Measurements from ENCODE around the gene WDR86. TPM values are rescaled to one million over a fixed set of nuclear protein-coding genes. Genes with fewer than 3 reads are reported as not detected.
A peak's percentile ranks its signal among the peaks of the same experiment; 100 is the strongest.

The WDR86 gene
- total and polyA plus RNA-seq, 2 of the 4 experiments (the other 2 are of a cell fraction) = not detected

DNA sequence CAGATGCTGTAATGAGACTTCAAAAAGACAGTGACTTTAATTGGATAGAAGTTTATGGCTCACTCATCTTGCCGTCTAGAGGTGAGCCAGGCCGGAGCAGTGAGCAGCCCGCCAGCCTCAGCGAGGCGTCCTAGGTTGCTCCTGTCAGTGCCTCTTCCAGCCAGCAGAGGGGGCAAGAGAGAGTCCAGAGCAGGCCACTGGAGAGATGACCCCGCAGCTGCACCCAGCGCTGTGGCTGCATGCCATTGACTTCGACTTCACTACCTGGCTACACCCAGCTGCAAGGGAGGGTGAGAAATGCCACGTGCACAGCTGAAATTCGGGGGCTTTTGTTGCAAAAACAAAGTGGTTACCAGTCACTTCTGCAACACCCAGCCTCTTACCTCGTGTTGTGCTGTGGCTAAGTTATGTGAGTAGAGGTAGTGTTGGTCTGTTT lies 41.7 kb downstream of the WDR86 start:
- H4K20me1 ChIP-seq (ENCODE audit: insufficient read depth, low read length) = peaks cover 15% of the 10 kb centered on the region
- H3K9ac ChIP-seq (ENCODE audit: low read depth, low read length) = no peak overlapping the region
- peak overlapping the region; percentile 59; the same call in 1 of the 2 replicates for H2BK20ac ChIP-seq (ENCODE audit: low read depth, low read length)
- ATAC-seq (ENCODE audit: low read depth) (peak; percentile 81), DNase-seq (peak; percentile 69)
- no peak overlapping the region for H4K5ac ChIP-seq (ENCODE audit: low read depth, low read length)
- no peak overlapping the region for H3K27ac ChIP-seq (ENCODE audit: insufficient read depth, low read length)
- H2BK15ac ChIP-seq (ENCODE audit: low read depth, low read length) = 0 out of 3 replicates have a peak overlapping the region, but pooled peaks have one; percentile 39
- peak overlapping the region; percentile 95 for H2BK5ac ChIP-seq (ENCODE audit: low read depth, low read length, poor library complexity, severe bottlenecking)
- H3K27me3 ChIP-seq (ENCODE audit: control insufficient read depth, insufficient read depth, low read length) = no peaks in the 10 kb centered on the region
- H3K4ac ChIP-seq (ENCODE audit: low read depth, low read length) = no peak overlapping the region
- peaks cover 10% of the 10 kb centered on the region; the same call in 1 of the 2 replicates for H3K36me3 ChIP-seq (ENCODE audit: control insufficient read depth, insufficient read depth, low read length)
- intact Hi-C loops (cut with micrococcal nuclease) (loop anchor here (1.0 to 5.0 kb wide), 4 partner anchors 59 to 391 kb away; partner anchors contain the start of gene RHEB), in situ Hi-C loops (cut with MboI; ENCODE audit: low sequenced_read_pairs) (loop anchor here (5.0 to 25.0 kb wide), 2 partner anchors 79 to 394 kb away; no protein-coding TSS in a partner anchor), dilution Hi-C loops (cut with HindIII; ENCODE audit: low sequenced_read_pairs, unreplicated experiment) (no loop called here)
- peaks cover 15% of the 10 kb centered on the region for H3K4me1 ChIP-seq (ENCODE audit: control insufficient read depth, insufficient read depth, low read length)
- peak overlapping the region; percentile 53 for H2AFZ ChIP-seq (replicated peaks; ENCODE audit: low read length, poor library complexity)
- no peak overlapping the region; the same call in 1 of the 2 replicates for H3K23ac ChIP-seq (ENCODE audit: low read depth, low read length)
- H3K9me1 ChIP-seq (ENCODE audit: insufficient read depth, low read length) = peaks cover 7% of the 10 kb centered on the region
- 0% methylated on average over 4 of the region's 11 CpGs; no CpG with 5 or more reads in 1 of the 2 experiments for WGBS, 2 experiments (ENCODE audit: extremely low coverage in 2 of 2, insufficient read length in 1 of 2)
- 0 out of 2 replicates have a peak overlapping the region, but pooled peaks have one; percentile 17 for H3K56ac ChIP-seq (ENCODE audit: extremely low read depth, insufficient read depth, low read length)
- no peak overlapping the region for H3K4me3 ChIP-seq (ENCODE audit: insufficient read depth, low read depth, low read length)
- H2AK5ac ChIP-seq (ENCODE audit: low read depth, low read length) = no peak overlapping the region
- ChIA-PET CTCF (interaction anchor here (0.6 to 1.8 kb wide), 8 partner anchors 12 to 392 kb away, joined by 3 to 5 read pairs (median 4); partner anchors contain the start of gene CRYGN), POLR2A (ENCODE audit: unreplicated experiment) (no interaction called here)
- H3K4me2 ChIP-seq (ENCODE audit: low read depth, low read length) = no peak overlapping the region
- peaks cover 0 to 6% of the 10 kb centered on the region in 2 experiments; a peak in 1 of 4 replicates for H3K79me1 ChIP-seq (ENCODE audit: low read depth in 1 of 2, low read length in 2 of 2)
- H3K9me3 ChIP-seq (ENCODE audit: control insufficient read depth, insufficient read depth, low read length) = no peaks in the 10 kb centered on the region
- H4K8ac ChIP-seq (ENCODE audit: low read depth in 2 of 2, low read length in 2 of 2) = peak overlapping the region in 1 of 2 experiments; percentile 38; a peak in 1 of 4 replicates
- H2AK9ac ChIP-seq (replicated peaks; ENCODE audit: low read depth, low read length, poor library complexity) = peak overlapping the region; percentile 82
- no peak overlapping the region for H3K14ac ChIP-seq (replicated peaks; ENCODE audit: low read depth, low read length)
- H4K91ac ChIP-seq (ENCODE audit: insufficient read depth, low read depth, low read length) = no peak overlapping the region
- TF ChIP-seq RAD21 (IDR thresholded peaks at IDR 0.05; ENCODE audit: low read length) = peak; percentile 84
- TF ChIP-seq CHD1 (IDR thresholded peaks at IDR 0.05; ENCODE audit: low read depth, low read length) = no peak
- TF ChIP-seq, protein P1, sequence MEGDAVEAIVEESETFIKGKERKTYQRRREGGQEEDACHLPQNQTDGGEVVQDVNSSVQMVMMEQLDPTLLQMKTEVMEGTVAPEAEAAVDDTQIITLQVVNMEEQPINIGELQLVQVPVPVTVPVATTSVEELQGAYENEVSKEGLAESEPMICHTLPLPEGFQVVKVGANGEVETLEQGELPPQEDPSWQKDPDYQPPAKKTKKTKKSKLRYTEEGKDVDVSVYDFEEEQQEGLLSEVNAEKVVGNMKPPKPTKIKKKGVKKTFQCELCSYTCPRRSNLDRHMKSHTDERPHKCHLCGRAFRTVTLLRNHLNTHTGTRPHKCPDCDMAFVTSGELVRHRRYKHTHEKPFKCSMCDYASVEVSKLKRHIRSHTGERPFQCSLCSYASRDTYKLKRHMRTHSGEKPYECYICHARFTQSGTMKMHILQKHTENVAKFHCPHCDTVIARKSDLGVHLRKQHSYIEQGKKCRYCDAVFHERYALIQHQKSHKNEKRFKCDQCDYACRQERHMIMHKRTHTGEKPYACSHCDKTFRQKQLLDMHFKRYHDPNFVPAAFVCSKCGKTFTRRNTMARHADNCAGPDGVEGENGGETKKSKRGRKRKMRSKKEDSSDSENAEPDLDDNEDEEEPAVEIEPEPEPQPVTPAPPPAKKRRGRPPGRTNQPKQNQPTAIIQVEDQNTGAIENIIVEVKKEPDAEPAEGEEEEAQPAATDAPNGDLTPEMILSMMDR (conservative IDR thresholded peaks at IDR 0.05; ENCODE audit: low read depth, low read length) = peak; percentile 87
- TF ChIP-seq SMC3 (IDR thresholded peaks at IDR 0.05; ENCODE audit: low read depth, low read length) = peak; percentile 93
- 0 out of 2 replicates have a peak overlapping the region, but pooled peaks have one; percentile 59 for H2BK120ac ChIP-seq (ENCODE audit: low read depth, low read length)
- no peak overlapping the region for H3K18ac ChIP-seq (ENCODE audit: low read depth, low read length)
- no TSS peak for BruUV-seq (replicated peaks)
